Endodermal cell (in vitro differentiated cells): ENCODE results near the gene GTPBP4. TPM values are rescaled to one million over a fixed set of nuclear protein-coding genes. Genes with fewer than 3 reads are reported as not detected.

Experiments used
- DNase-seq: peaks from one replicate; pipeline ENCODE4 v3.0.0-alpha.2; 2017
- H3K27ac ChIP-seq: 2 replicates; pipeline ENCODE4 v1.5.1; 2013; ENCODE audit warnings: mild to moderate bottlenecking, low read depth, low read length, moderate library complexity
- H3K27me3 ChIP-seq: 2 replicates; pipeline ENCODE4 v1.6.1; 2013; ENCODE audit warnings: mild to moderate bottlenecking, low read length, moderate library complexity; ENCODE audit not compliant: insufficient read depth, control insufficient read depth, poor library complexity, severe bottlenecking
- H3K36me3 ChIP-seq: 2 replicates; pipeline ENCODE4 v1.7.0; 2013; ENCODE audit warnings: mild to moderate bottlenecking, low read length, moderate library complexity; ENCODE audit not compliant: control insufficient read depth, insufficient read depth
- H3K4me1 ChIP-seq: one replicate; pipeline ENCODE4 v1.7.0; 2013; ENCODE audit warnings: low read length; ENCODE audit not compliant: control insufficient read depth, insufficient read depth
- H3K4me3 ChIP-seq: 2 replicates; pipeline ENCODE4 v1.5.1; 2013; ENCODE audit warnings: mild to moderate bottlenecking, low read length, moderate library complexity
- H3K9ac ChIP-seq: 2 replicates; pipeline ENCODE4 v1.6.1; 2013; ENCODE audit warnings: mild to moderate bottlenecking, low read length, moderate library complexity; ENCODE audit not compliant: poor library complexity, severe bottlenecking; ENCODE audit errors: extremely low read depth
- H3K9me3 ChIP-seq: 2 replicates; pipeline ENCODE4 v1.6.1; 2013; ENCODE audit warnings: mild to moderate bottlenecking, low read length, moderate library complexity; ENCODE audit not compliant: control insufficient read depth
- H3K27ac Mint-ChIP-seq: 2 replicates; pipeline ENCODE4 v1.8.0; 2020; ENCODE audit warnings: mixed read lengths
- H3K27me3 Mint-ChIP-seq: 2 replicates; pipeline ENCODE4 v1.8.0; 2021; ENCODE audit warnings: mild to moderate bottlenecking, mixed read lengths; ENCODE audit not compliant: insufficient read depth
- H3K36me3 Mint-ChIP-seq: 2 replicates; pipeline ENCODE4 v1.8.0; 2020; ENCODE audit warnings: low read depth, mixed read lengths
- H3K4me1 Mint-ChIP-seq: 2 replicates; pipeline ENCODE4 v1.8.0; 2020; ENCODE audit warnings: mixed read lengths
- H3K4me3 Mint-ChIP-seq: 2 replicates; pipeline ENCODE4 v1.8.0; 2020; ENCODE audit warnings: mild to moderate bottlenecking, moderate library complexity, mixed read lengths
- H3K9me3 Mint-ChIP-seq: 2 replicates; pipeline ENCODE4 v1.8.0; 2020; ENCODE audit warnings: mild to moderate bottlenecking, mixed read lengths
- WGBS, 2 experiments: methylation state at CpG; one replicate each; pipeline versions ENCODE4 v1.1.5 to v1.1.7; 2013; ENCODE audit warnings: missing lambda C conversion rate in 2 of 2, mixed read lengths in 1 of 2; ENCODE audit not compliant: insufficient coverage in 1 of 2, insufficient read length in 1 of 2; 5-methylcytosine and 5-hydroxymethylcytosine counted together
- long read RNA-seq, 4 experiments: library from polyadenylated mRNA in 2 of 4; library from RNA in 1 of 4; library from capped mRNA in 1 of 4; stranded (forward) in 3 of 4; unstranded in 1 of 4; transcript quantifications; one replicate each; pipeline ENCODE4 v2.0.0, GENCODE V29; 2020 to 2021; ENCODE audit warnings: inconsistent platforms in 1 of 4
- polyA plus RNA-seq, 2 experiments: library from polyadenylated mRNA; stranded (reverse); fragments of 50-300 nt; gene quantifications; one replicate each; pipeline ENCODE4 v1.2.3, GENCODE V29; 2013
- total RNA-seq, 2 donors: library from RNA; stranded (reverse); fragmentation: NEBNext Ultra II Directional in 1 of 2; extraction: Animal tissue kit (Norgen Biotek cat#: 25700) in 1 of 2; gene quantifications; 2 replicates in 1 of 2; 3 replicates in 1 of 2; pipeline ENCODE4 v1.2.1, GENCODE V29; 2021
- TF ChIP-seq, protein P1 (sequence below): fragments of 200-600 bp; sonication (generic); conservative IDR thresholded peaks from 2 replicates; pipeline ENCODE4 v1.5.0; 2021; ENCODE audit warnings: antibody characterized with exemption, mild to moderate bottlenecking

The GTPBP4 gene
- 10 to 100 TPM; 67.2 to 70.9 TPM for total RNA-seq
- polyA plus RNA-seq (2013, experiment 1 of 2) = 47.9 TPM
- polyA plus RNA-seq (2013, experiment 2 of 2) = 55.6 TPM
- long read RNA-seq, experiment 1, full-length matches to known transcripts = 9 of 27 reads
- long read RNA-seq, experiment 1, partial matches to known transcripts = 12 of 27 reads
- long read RNA-seq, experiment 1, other reads (novel, unspliced or antisense) = 6 of 27 reads
- long read RNA-seq, experiment 2, full-length matches to known transcripts = 119 of 140 reads
- long read RNA-seq, experiment 2, partial matches to known transcripts = 10 of 140 reads
- long read RNA-seq, experiment 2, other reads (novel, unspliced or antisense) = 11 of 140 reads
- long read RNA-seq, experiment 3, full-length matches to known transcripts = 163 of 370 reads
- long read RNA-seq, experiment 3, partial matches to known transcripts = 175 of 370 reads
- long read RNA-seq, experiment 3, other reads (novel, unspliced or antisense) = 32 of 370 reads
- long read RNA-seq, experiment 4, full-length matches to known transcripts = 75 of 108 reads
- long read RNA-seq, experiment 4, partial matches to known transcripts = 25 of 108 reads
- long read RNA-seq, experiment 4, other reads (novel, unspliced or antisense) = 8 of 108 reads

DNA sequence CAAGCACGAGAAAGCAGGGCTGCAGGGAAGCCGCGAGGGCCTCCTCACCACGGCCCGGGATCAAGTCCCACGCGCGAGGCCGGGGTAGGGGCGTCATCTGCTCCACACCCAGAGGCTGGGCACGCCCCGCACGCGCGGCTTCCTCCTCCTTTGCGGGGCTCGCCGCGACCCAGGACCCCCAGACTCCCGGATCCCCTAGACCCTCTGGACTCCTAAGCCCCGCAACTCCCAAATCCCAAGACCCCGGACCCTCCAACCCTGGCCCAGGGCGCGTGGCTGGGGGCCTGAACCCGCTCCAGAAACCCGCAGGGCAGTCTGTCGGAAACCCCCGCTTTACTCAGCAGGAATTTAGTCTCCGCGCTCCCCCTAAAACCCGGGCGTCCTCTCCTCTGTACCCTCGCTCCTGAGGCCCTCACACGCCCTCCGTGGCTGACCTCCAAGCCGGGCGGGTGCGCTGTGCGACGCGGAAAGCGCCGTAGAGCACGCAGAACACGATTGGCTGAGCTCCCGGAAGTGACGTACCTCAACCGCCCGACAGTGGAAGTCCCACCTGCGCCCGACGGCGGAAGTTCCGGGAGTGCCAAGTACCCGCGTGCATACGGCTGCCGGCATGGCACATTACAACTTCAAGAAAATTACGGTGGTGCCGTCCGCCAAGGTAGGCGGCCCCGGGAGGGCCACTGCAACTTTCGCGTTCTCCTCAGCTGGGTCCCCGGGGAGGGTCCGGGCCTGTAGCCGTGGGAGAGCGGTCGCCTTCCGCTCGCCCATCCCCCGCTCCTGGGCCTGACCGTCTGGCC is at the start of gene GTPBP4:
GTPBP4 (plus strand) TSS at position 565 of the 797 bp plus-strand sequence; CDS start at position 611, 46 bp downstream.
- Histone ChIP-seq H3K4me3 (peak within 1 kb of the TSS; percentile 87), H3K9ac (peak within 1 kb of the TSS; percentile 95), H3K9me3 (no peaks in the 10 kb centered on the region), H3K36me3 (peaks cover 31% of the 10 kb centered on the region), H3K27ac (peak within 1 kb of the TSS; percentile 81), H3K4me1 (no peaks in the 10 kb centered on the region), H3K27me3 (no peaks in the 10 kb centered on the region)
- 0 to 1% methylated on average over 23 to 74 of the region's 74 CpGs for WGBS, 2 experiments
- TF ChIP-seq, protein P1, sequence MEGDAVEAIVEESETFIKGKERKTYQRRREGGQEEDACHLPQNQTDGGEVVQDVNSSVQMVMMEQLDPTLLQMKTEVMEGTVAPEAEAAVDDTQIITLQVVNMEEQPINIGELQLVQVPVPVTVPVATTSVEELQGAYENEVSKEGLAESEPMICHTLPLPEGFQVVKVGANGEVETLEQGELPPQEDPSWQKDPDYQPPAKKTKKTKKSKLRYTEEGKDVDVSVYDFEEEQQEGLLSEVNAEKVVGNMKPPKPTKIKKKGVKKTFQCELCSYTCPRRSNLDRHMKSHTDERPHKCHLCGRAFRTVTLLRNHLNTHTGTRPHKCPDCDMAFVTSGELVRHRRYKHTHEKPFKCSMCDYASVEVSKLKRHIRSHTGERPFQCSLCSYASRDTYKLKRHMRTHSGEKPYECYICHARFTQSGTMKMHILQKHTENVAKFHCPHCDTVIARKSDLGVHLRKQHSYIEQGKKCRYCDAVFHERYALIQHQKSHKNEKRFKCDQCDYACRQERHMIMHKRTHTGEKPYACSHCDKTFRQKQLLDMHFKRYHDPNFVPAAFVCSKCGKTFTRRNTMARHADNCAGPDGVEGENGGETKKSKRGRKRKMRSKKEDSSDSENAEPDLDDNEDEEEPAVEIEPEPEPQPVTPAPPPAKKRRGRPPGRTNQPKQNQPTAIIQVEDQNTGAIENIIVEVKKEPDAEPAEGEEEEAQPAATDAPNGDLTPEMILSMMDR = no peak
- peak; percentile 97 for DNase-seq
- Mint-ChIP-seq H3K27ac (peak within 1 kb of the TSS; percentile 97), H3K4me3 (peak within 1 kb of the TSS; percentile 87), H3K27me3 (no peaks in the 10 kb centered on the region), H3K9me3 (no peaks in the 10 kb centered on the region), H3K4me1 (peaks cover 14% of the 10 kb centered on the region), H3K36me3 (peaks cover 32% of the 10 kb centered on the region)

GRCh38 chr10:938941-939678 is 49.1 kb upstream of the GTPBP4 start:
- peak; percentile 38 for DNase-seq
- H3K9ac ChIP-seq = no peak overlapping the region
- TF ChIP-seq, protein P1 = no peak
- H3K27me3 Mint-ChIP-seq = peaks cover 2% of the 10 kb centered on the region
- H3K4me1 Mint-ChIP-seq = peaks cover 8% of the 10 kb centered on the region
- WGBS, 2 experiments = 92 to 96% methylated on average over 5 to 10 of the region's 10 CpGs
- no peaks in the 10 kb centered on the region for H3K9me3 ChIP-seq
- no peak overlapping the region for H3K27ac Mint-ChIP-seq
- H3K4me3 ChIP-seq = no peak overlapping the region
- no peaks in the 10 kb centered on the region for H3K27me3 ChIP-seq
- no peak overlapping the region for H3K4me3 Mint-ChIP-seq
- H3K9me3 Mint-ChIP-seq = no peaks in the 10 kb centered on the region
- no peaks in the 10 kb centered on the region for H3K4me1 ChIP-seq
- no peak overlapping the region for H3K27ac ChIP-seq
- H3K36me3 Mint-ChIP-seq = no peaks in the 10 kb centered on the region
- no peaks in the 10 kb centered on the region for H3K36me3 ChIP-seq
